ENCODE results near the gene SLC1A5.

SLC1A5 gene

GRCh38 chr19:46788262-46788967 is at the start of gene SLC1A5 (continued):
- TF ChIP-seq ZNF266 (tag by site-specific recombination; IDR thresholded peaks at IDR 0.05; ENCODE audit: low read depth) (no peak), ZNF629 (tag by site-specific recombination; IDR thresholded peaks at IDR 0.05) (peak; percentile 41), ZNF48 (tag by site-specific recombination; IDR thresholded peaks at IDR 0.05) (no peak), KLF17 (tag by site-specific recombination; IDR thresholded peaks at IDR 0.05) (peak; percentile 75), ZNF837 (tag by site-specific recombination; IDR thresholded peaks at IDR 0.05) (no peak), ZNF248 (tag by site-specific recombination; IDR thresholded peaks at IDR 0.05) (no peak; the same call in 1 of the 2 replicates), ZNF558 (tag by site-specific recombination; IDR thresholded peaks at IDR 0.05) (no peak; the same call in 1 of the 2 replicates), ATF2 (tag by site-specific recombination; IDR thresholded peaks at IDR 0.05; ENCODE audit: low read depth) (no peak), ZNF140 (tag by site-specific recombination; IDR thresholded peaks at IDR 0.05) (no peak), ZFP69B (tag by site-specific recombination; IDR thresholded peaks at IDR 0.05) (peak; percentile 70), CTCF (tag by site-specific recombination; IDR thresholded peaks at IDR 0.05) (no peak; the same call in 1 of the 2 replicates), ZNF394 (tag by site-specific recombination; IDR thresholded peaks at IDR 0.05; ENCODE audit: borderline replicate concordance) (peak; percentile 94), REPIN1 (tag by site-specific recombination; IDR thresholded peaks at IDR 0.05; ENCODE audit: low read depth) (0 out of 2 replicates have a peak, but pooled peaks have one; percentile 19), ZNF777 (tag by site-specific recombination; IDR thresholded peaks at IDR 0.05; ENCODE audit: borderline replicate concordance) (peak; percentile 72; the same call in 1 of the 2 replicates), ZBTB44 (tag by site-specific recombination; IDR thresholded peaks at IDR 0.05) (no peak; the same call in 1 of the 2 replicates), ZNF473 (tag by site-specific recombination; IDR thresholded peaks at IDR 0.05) (no peak), ZIC2 (tag by site-specific recombination; IDR thresholded peaks at IDR 0.05) (peak; percentile 46), ZNF501 (tag by site-specific recombination; IDR thresholded peaks at IDR 0.05) (peak; percentile 94), ZNF292 (tag by site-specific recombination; IDR thresholded peaks at IDR 0.05; ENCODE audit: borderline replicate concordance, low read depth) (no peak), OSR2 (tag by site-specific recombination; IDR thresholded peaks at IDR 0.05) (peak; percentile 55), ZNF404 (tag by site-specific recombination; IDR thresholded peaks at IDR 0.05) (no peak; the same call in 1 of the 2 replicates), ZNF549 (tag by site-specific recombination; IDR thresholded peaks at IDR 0.05) (no peak), SP3 (tag by site-specific recombination; IDR thresholded peaks at IDR 0.05) (peak; percentile 93), ZNF596 (tag by site-specific recombination; IDR thresholded peaks at IDR 0.05) (no peak), ZNF16 (tag by site-specific recombination; IDR thresholded peaks at IDR 0.05; ENCODE audit: low read depth) (no peak)

Measured in HEK293 (cell line).